ENCODE measurements around the gene HERC6. TPM values are rescaled to one million over a fixed set of nuclear protein-coding genes. Genes with fewer than 3 reads are reported as not detected.

Gene HERC6
- polyA plus RNA-seq, 1 donor from 2014 or later: 0.33 TPM

DNA sequence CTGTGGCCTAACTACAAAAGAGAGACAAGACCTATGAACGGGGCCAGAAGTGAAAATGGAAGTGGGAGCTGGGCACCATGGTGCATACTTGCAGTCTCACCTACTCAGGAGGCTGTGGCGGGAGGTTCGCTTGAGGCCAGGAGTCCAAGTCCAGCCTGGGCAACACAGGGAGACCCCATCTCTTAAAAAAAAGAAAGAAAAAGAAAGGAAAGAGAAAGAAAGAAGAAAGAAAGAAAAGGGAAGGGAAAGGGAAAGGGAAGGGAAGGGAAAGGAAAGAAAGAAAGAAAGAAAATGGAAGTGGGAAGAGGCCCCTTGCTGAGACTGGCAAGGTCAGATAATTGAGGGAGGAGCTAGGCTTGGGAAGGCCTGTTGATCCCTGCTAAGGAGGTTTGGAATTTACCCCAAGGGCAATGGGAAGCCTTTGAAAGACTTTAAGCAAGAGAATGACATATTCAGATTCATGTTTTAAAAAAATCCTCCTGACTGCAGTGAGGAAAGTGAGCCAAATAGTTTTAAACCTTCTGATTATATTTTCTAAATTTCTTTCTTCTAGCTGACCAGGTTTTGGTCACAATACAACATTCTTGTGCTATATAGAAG is 60.6 kb downstream of the HERC6 start:
- Histone ChIP-seq H4K20me1 (ENCODE audit: insufficient read depth) (no peaks in the 10 kb centered on the region), H3K9ac (ENCODE audit: low read length) (no peak overlapping the region), H3K4me2 (ENCODE audit: low read length) (no peak overlapping the region), H2AFZ (ENCODE audit: low read depth, low read length) (no peak overlapping the region), H3F3A (ENCODE audit: insufficient read depth, low read length, poor library complexity, severe bottlenecking) (no peaks in the 10 kb centered on the region), H3K9me2 (ENCODE audit: insufficient read depth, low read length) (no peaks in the 10 kb centered on the region), H3K36me3 (ENCODE audit: insufficient read depth, low read length) (no peaks in the 10 kb centered on the region), H3K27ac (ENCODE audit: low read length) (no peak overlapping the region), H3K9me3 (ENCODE audit: low read length) (no peaks in the 10 kb centered on the region), H3K27me3 (ENCODE audit: insufficient read depth, low read depth, low read length) (no peaks in the 10 kb centered on the region), H3K4me3 (ENCODE audit: low read length) (no peak overlapping the region), H3K79me2 (replicated peaks; ENCODE audit: insufficient read depth, low read length) (no peaks in the 10 kb centered on the region)
- no peak for TF ChIP-seq MXI1 (conservative IDR thresholded peaks at IDR 0.05; ENCODE audit: poor library complexity, severe bottlenecking)
- TF ChIP-seq, protein P1, sequence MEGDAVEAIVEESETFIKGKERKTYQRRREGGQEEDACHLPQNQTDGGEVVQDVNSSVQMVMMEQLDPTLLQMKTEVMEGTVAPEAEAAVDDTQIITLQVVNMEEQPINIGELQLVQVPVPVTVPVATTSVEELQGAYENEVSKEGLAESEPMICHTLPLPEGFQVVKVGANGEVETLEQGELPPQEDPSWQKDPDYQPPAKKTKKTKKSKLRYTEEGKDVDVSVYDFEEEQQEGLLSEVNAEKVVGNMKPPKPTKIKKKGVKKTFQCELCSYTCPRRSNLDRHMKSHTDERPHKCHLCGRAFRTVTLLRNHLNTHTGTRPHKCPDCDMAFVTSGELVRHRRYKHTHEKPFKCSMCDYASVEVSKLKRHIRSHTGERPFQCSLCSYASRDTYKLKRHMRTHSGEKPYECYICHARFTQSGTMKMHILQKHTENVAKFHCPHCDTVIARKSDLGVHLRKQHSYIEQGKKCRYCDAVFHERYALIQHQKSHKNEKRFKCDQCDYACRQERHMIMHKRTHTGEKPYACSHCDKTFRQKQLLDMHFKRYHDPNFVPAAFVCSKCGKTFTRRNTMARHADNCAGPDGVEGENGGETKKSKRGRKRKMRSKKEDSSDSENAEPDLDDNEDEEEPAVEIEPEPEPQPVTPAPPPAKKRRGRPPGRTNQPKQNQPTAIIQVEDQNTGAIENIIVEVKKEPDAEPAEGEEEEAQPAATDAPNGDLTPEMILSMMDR (IDR thresholded peaks at IDR 0.05; ENCODE audit: poor library complexity, severe bottlenecking): no peak

DNA sequence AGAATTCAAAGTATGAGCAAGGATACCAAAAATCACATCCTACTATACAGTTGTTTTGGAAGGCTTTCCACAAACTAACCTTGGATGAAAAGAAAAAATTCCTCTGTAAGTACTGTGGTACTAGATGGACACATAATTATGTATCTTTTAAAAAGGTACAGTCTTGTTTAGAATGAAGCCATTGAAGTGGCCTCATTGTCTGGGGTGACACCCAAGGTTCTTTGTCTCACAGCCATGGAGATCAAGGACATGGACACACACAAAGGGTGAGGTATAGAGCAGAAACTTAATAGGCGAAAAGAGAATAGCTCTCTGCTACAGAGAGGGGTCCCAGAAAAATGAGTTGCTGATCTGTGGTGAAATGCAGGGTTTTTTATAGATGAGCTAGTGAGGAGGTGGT is 61.5 kb downstream of the HERC6 start:
- Histone ChIP-seq H3F3A (ENCODE audit: insufficient read depth, low read length, poor library complexity, severe bottlenecking) (no peaks in the 10 kb centered on the region), H3K4me2 (ENCODE audit: low read length) (no peak overlapping the region), H3K79me2 (replicated peaks; ENCODE audit: insufficient read depth, low read length) (no peaks in the 10 kb centered on the region), H3K36me3 (ENCODE audit: insufficient read depth, low read length) (no peaks in the 10 kb centered on the region), H3K9me2 (ENCODE audit: insufficient read depth, low read length) (no peaks in the 10 kb centered on the region), H2AFZ (ENCODE audit: low read depth, low read length) (no peak overlapping the region), H3K9ac (ENCODE audit: low read length) (no peak overlapping the region), H3K27me3 (ENCODE audit: insufficient read depth, low read depth, low read length) (no peaks in the 10 kb centered on the region), H4K20me1 (ENCODE audit: insufficient read depth) (no peaks in the 10 kb centered on the region), H3K9me3 (ENCODE audit: low read length) (no peaks in the 10 kb centered on the region), H3K27ac (ENCODE audit: low read length) (no peak overlapping the region), H3K4me3 (ENCODE audit: low read length) (no peak overlapping the region)
- no peak for TF ChIP-seq EZH2 (IDR thresholded peaks at IDR 0.05; ENCODE audit: borderline replicate concordance, insufficient read depth, low read length, poor library complexity, severe bottlenecking)
- no peak for TF ChIP-seq POLR2AphosphoS5 (IDR thresholded peaks at IDR 0.05)
- TF ChIP-seq EP300 (conservative IDR thresholded peaks at IDR 0.05; ENCODE audit: poor library complexity, severe bottlenecking): no peak

DNA sequence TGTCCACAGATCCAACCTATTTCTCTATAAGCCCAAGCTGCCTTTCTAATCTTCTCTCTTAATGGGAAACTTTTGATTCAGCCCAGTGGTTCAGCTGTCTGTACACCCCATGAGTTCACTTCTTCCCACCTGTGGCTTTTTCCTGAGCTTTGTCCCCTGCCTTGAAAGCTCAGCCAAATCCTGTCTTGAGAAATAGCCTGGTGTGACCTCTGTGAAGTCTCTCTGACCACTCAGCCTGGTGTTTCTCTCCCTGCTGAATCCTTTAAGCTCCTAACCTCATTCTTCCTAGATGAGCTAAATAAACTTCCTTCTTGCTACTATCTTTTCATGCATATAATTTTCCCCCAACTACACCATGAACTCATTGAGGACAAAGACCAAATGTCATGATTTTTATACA is 63.0 kb downstream of the HERC6 start:
- H2AFZ ChIP-seq (ENCODE audit: low read depth, low read length): no peak overlapping the region
- H3K27ac ChIP-seq (ENCODE audit: low read length): no peak overlapping the region
- no peaks in the 10 kb centered on the region for H3K27me3 ChIP-seq (ENCODE audit: insufficient read depth, low read depth, low read length)
- no peak overlapping the region for H3K4me3 ChIP-seq (ENCODE audit: low read length)
- no peaks in the 10 kb centered on the region for H3F3A ChIP-seq (ENCODE audit: insufficient read depth, low read length, poor library complexity, severe bottlenecking)
- H4K20me1 ChIP-seq (ENCODE audit: insufficient read depth): no peaks in the 10 kb centered on the region
- no peaks in the 10 kb centered on the region for H3K36me3 ChIP-seq (ENCODE audit: insufficient read depth, low read length)
- H3K9me2 ChIP-seq (ENCODE audit: insufficient read depth, low read length): no peaks in the 10 kb centered on the region
- no peaks in the 10 kb centered on the region for H3K9me3 ChIP-seq (ENCODE audit: low read length)
- no peak overlapping the region for H3K4me2 ChIP-seq (ENCODE audit: low read length)
- TF ChIP-seq, protein P2, sequence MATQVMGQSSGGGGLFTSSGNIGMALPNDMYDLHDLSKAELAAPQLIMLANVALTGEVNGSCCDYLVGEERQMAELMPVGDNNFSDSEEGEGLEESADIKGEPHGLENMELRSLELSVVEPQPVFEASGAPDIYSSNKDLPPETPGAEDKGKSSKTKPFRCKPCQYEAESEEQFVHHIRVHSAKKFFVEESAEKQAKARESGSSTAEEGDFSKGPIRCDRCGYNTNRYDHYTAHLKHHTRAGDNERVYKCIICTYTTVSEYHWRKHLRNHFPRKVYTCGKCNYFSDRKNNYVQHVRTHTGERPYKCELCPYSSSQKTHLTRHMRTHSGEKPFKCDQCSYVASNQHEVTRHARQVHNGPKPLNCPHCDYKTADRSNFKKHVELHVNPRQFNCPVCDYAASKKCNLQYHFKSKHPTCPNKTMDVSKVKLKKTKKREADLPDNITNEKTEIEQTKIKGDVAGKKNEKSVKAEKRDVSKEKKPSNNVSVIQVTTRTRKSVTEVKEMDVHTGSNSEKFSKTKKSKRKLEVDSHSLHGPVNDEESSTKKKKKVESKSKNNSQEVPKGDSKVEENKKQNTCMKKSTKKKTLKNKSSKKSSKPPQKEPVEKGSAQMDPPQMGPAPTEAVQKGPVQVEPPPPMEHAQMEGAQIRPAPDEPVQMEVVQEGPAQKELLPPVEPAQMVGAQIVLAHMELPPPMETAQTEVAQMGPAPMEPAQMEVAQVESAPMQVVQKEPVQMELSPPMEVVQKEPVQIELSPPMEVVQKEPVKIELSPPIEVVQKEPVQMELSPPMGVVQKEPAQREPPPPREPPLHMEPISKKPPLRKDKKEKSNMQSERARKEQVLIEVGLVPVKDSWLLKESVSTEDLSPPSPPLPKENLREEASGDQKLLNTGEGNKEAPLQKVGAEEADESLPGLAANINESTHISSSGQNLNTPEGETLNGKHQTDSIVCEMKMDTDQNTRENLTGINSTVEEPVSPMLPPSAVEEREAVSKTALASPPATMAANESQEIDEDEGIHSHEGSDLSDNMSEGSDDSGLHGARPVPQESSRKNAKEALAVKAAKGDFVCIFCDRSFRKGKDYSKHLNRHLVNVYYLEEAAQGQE (IDR thresholded peaks at IDR 0.05; ENCODE audit: borderline replicate concordance): no peak
- TF ChIP-seq TAF1 (IDR thresholded peaks at IDR 0.05; ENCODE audit: low read depth) (no peak), RAD21 (conservative IDR thresholded peaks at IDR 0.05) (no peak), MXI1 (conservative IDR thresholded peaks at IDR 0.05; ENCODE audit: poor library complexity, severe bottlenecking) (no peak), EZH2 (IDR thresholded peaks at IDR 0.05; ENCODE audit: borderline replicate concordance, insufficient read depth, low read length, poor library complexity, severe bottlenecking) (no peak)
- TF ChIP-seq, protein P1 (IDR thresholded peaks at IDR 0.05; ENCODE audit: poor library complexity, severe bottlenecking): no peak
- no peaks in the 10 kb centered on the region for H3K79me2 ChIP-seq (replicated peaks; ENCODE audit: insufficient read depth, low read length)
- H3K9ac ChIP-seq (ENCODE audit: low read length): no peak overlapping the region

Measured in neural cell (in vitro differentiated cells).